Measurements from ENCODE around the gene GPC6.

GRCh38 chr13:94280845-94281244, 1054.2 kb downstream of the GPC6 start:
- no peak for TF ChIP-seq MAX (IDR thresholded peaks at IDR 0.05; ENCODE audit: insufficient read depth, insufficient read length)
- no peak for TF ChIP-seq CTCF (IDR thresholded peaks at IDR 0.05; ENCODE audit: extremely low read depth in 1 of 2, insufficient read depth in 1 of 2, low read depth in 1 of 2, low read length in 2 of 2)
- no peak for TF ChIP-seq POLR2AphosphoS5 (IDR thresholded peaks at IDR 0.05; ENCODE audit: insufficient read depth, low read depth, low read length)
- no peak for TF ChIP-seq MYC (IDR thresholded peaks at IDR 0.05; ENCODE audit: low read depth, low read length)
- no peak for TF ChIP-seq POLR2A (IDR thresholded peaks at IDR 0.05; ENCODE audit: low read depth, low read length)
- TF ChIP-seq GATA2 (IDR thresholded peaks at IDR 0.05; ENCODE audit: insufficient read depth, insufficient read length, low read depth, low read length) = no peak
- TF ChIP-seq EZH2 (IDR thresholded peaks at IDR 0.05; ENCODE audit: borderline replicate concordance, low read depth, low read length, severe bottlenecking) = no peak

Data from endothelial cell of umbilical vein (primary cell).